A549 (cell line): ENCODE data around the gene ZFP62. TPM values are rescaled to one million over a fixed set of nuclear protein-coding genes. Genes with fewer than 3 reads are reported as not detected.

Experiments
- ATAC-seq, 2 experiments: fragments of 200-7000 bp in 1 of 2; fragments of >200 bp in 1 of 2; cut with Nextera tagmentation in 1 of 2; cut with Tn5 transposase in 1 of 2; 3 replicates each; pipeline versions ENCODE4 v1.8.0 to v1.9.1; 2018 to 2020; ENCODE audit warnings: mild to moderate bottlenecking in 1 of 2, moderate library complexity in 1 of 2
- CTCF ChIA-PET: fragments of 300-600 bp; sonication (Branson Sonifier 250); formaldehyde crosslinking; extraction: SDS; loops from one replicate; lab custom pipeline; 2021; ENCODE audit warnings: antibody characterized with exemption, inconsistent platforms; lab: Yijun Ruan, JAX
- POLR2A ChIA-PET: fragments of 350-600 bp; formaldehyde crosslinking; extraction: SDS; loops from one replicate; lab custom pipeline; 2021; ENCODE audit warnings: antibody characterized with exemption, inconsistent platforms; lab: Yijun Ruan, JAX
- DNase-seq, 2 experiments: peaks; one replicate each; pipeline versions ENCODE4 v3.0.0 to v3.0.0-alpha.2; 2011 to 2016; ENCODE audit warnings: low read depth in 1 of 2, low spot score in 1 of 2
- FAIRE-seq: peaks from 2 replicates; lab custom pipeline; 2011; peaks lifted over from hg19 to GRCh38; lab: Jason Lieb, UNC
- H3K27ac ChIP-seq, 2 experiments: fragments of >200 bp; sonication (Bioruptor Twin); formaldehyde crosslinking; 3 replicates each; pipeline ENCODE4 v1.5.1; 2016 to 2017
- H3K4me1 ChIP-seq: fragments of >200 bp; sonication (Bioruptor Twin); formaldehyde crosslinking; 3 replicates; pipeline ENCODE4 v1.6.1; 2016
- H3K4me2 ChIP-seq: fragments of >200 bp; sonication (Bioruptor Twin); formaldehyde crosslinking; 3 replicates; pipeline ENCODE4 v1.6.1; 2016
- H3K4me3 ChIP-seq: fragments of >200 bp; sonication (Bioruptor Twin); formaldehyde crosslinking; 3 replicates; pipeline ENCODE4 v1.5.1; 2016
- H3K9me3 ChIP-seq: fragments of >200 bp; sonication (Bioruptor Twin); formaldehyde crosslinking; 3 replicates; pipeline ENCODE4 v1.6.1; 2016
- ATOH8 ChIP-seq: fragments of 250-450 bp; sonication (Bioruptor Pico); IDR thresholded peaks from 2 replicates; pipeline ENCODE4 v1.5.0; 2020; ENCODE audit warnings: low read depth, mild to moderate bottlenecking, moderate library complexity
- BHLHE40 ChIP-seq: IDR thresholded peaks from 2 replicates; pipeline ENCODE4 v1.6.1; 2012; ENCODE audit warnings: low read depth, low read length, inconsistent platforms
- CBX8 ChIP-seq: fragments of 200-600 bp; sonication (generic); IDR thresholded peaks from 2 replicates; pipeline ENCODE4 v1.6.1; 2016
- CTCF ChIP-seq: fragments of >200 bp; sonication (Bioruptor Twin); formaldehyde crosslinking; IDR thresholded peaks from 3 replicates; pipeline ENCODE4 v1.5.1; 2016
- E2F6 ChIP-seq: IDR thresholded peaks from 2 replicates; pipeline ENCODE4 v1.6.1; 2012; ENCODE audit warnings: low read depth, borderline replicate concordance
- ELK1 ChIP-seq: fragments of 150-350 bp; IDR thresholded peaks from 2 replicates; pipeline ENCODE4 v1.6.1; 2014; ENCODE audit warnings: low read depth, mild to moderate bottlenecking, low read length
- EP300 ChIP-seq, 2 experiments: fragments of >200 bp; sonication (Bioruptor Twin); formaldehyde crosslinking; IDR thresholded peaks; 2 replicates in 1 of 2; 3 replicates in 1 of 2; pipeline ENCODE4 v1.6.1; 2016 to 2017
- FOSL2 ChIP-seq, 2 experiments: fragments of 450-650 bp in 1 of 2; fragments of >200 bp in 1 of 2; sonication (Bioruptor Twin) in 1 of 2; formaldehyde crosslinking; IDR thresholded peaks; 2 replicates each; pipeline versions ENCODE4 v1.5.0 to v1.6.1; 2016 to 2020; ENCODE audit warnings: mild to moderate bottlenecking in 1 of 2, moderate library complexity in 1 of 2
- GATA3 ChIP-seq: IDR thresholded peaks from 2 replicates; pipeline ENCODE4 v1.6.1; 2012; ENCODE audit warnings: borderline replicate concordance
- HDAC2 ChIP-seq: fragments of 200-600 bp; sonication (generic); IDR thresholded peaks from 2 replicates; pipeline ENCODE4 v1.6.1; 2016
- HEYL ChIP-seq: fragments of 250-450 bp; sonication (Bioruptor Pico); IDR thresholded peaks from 2 replicates; pipeline ENCODE4 v1.8.0; 2021; ENCODE audit warnings: mild to moderate bottlenecking, moderate library complexity
- JUNB ChIP-seq: fragments of >200 bp; sonication (Bioruptor Twin); formaldehyde crosslinking; IDR thresholded peaks from 2 replicates; pipeline ENCODE4 v1.6.1; 2016
- KDM5A ChIP-seq: fragments of 200-600 bp; sonication (generic); IDR thresholded peaks from 2 replicates; pipeline ENCODE4 v1.6.1; 2016; ENCODE audit warnings: antibody characterized with exemption, mild to moderate bottlenecking
- NFE2L2 ChIP-seq: fragments of 150-350 bp; conservative IDR thresholded peaks from 2 replicates; pipeline ENCODE4 v1.6.1; 2014; ENCODE audit warnings: low read length
- NPAS2 ChIP-seq: fragments of 250-450 bp; sonication (Bioruptor Pico); IDR thresholded peaks from 2 replicates; pipeline ENCODE4 v1.8.0; 2022; ENCODE audit warnings: mild to moderate bottlenecking, moderate library complexity, borderline replicate concordance
- POLR2AphosphoS2 ChIP-seq: conservative IDR thresholded peaks from 2 replicates; pipeline ENCODE4 v1.6.1; 2012; ENCODE audit warnings: low read length, improper control_type of control experiment, inconsistent platforms
- RAD21 ChIP-seq, 2 experiments: fragments of >200 bp in 1 of 2; sonication (Bioruptor Twin) in 1 of 2; formaldehyde crosslinking in 1 of 2; IDR thresholded peaks in 1 of 2; conservative IDR thresholded peaks in 1 of 2; 2 replicates in 1 of 2; 3 replicates in 1 of 2; pipeline ENCODE4 v1.6.1; 2012 to 2018; ENCODE audit warnings: inconsistent platforms in 1 of 2
- RFX5 ChIP-seq: fragments of 450-650 bp; IDR thresholded peaks from 2 replicates; pipeline ENCODE4 v1.7.1; 2014; ENCODE audit warnings: antibody characterized with exemption, mild to moderate bottlenecking, moderate library complexity
- USF2 ChIP-seq: fragments of 450-650 bp; IDR thresholded peaks from 2 replicates; pipeline ENCODE4 v1.6.1; 2014; ENCODE audit warnings: antibody characterized with exemption
- WGBS: methylation state at CpG from one replicate; pipeline ENCODE4 v1.1.6; 2017; ENCODE audit errors: missing lambda C conversion rate; 5-methylcytosine and 5-hydroxymethylcytosine counted together
- polyA plus RNA-seq, 4 experiments: library from polyadenylated mRNA; depleted of rRNA in 3 of 4; stranded (reverse); fragments of >200 nt; fragmentation: RNase III in 1 of 4; extraction: RNeasy Plus Mini Kit Qiagen cat#74134 plus additional on column Dnase treatment in 1 of 4; gene quantifications; 2 replicates in 3 of 4; 3 replicates in 1 of 4; pipeline ENCODE4 v1.2.3, GENCODE V29; 2011 to 2017
- TF ChIP-seq, protein P1 (sequence below): fragments of 250-450 bp; sonication (Bioruptor Pico); IDR thresholded peaks from 2 replicates; pipeline ENCODE4 v1.5.0; 2021; ENCODE audit warnings: mild to moderate bottlenecking, moderate library complexity, borderline replicate concordance
- TF ChIP-seq, protein P2 (sequence below): fragments of 200-600 bp; sonication (generic); IDR thresholded peaks from 2 replicates; pipeline ENCODE4 v1.6.1; 2016; ENCODE audit warnings: antibody characterized with exemption, mild to moderate bottlenecking, moderate library complexity

Gene ZFP62
- polyA plus RNA-seq, 2 of the 4 experiments (the other 2 are of a cell fraction), result 13.9 to 23.4 TPM

DNA sequence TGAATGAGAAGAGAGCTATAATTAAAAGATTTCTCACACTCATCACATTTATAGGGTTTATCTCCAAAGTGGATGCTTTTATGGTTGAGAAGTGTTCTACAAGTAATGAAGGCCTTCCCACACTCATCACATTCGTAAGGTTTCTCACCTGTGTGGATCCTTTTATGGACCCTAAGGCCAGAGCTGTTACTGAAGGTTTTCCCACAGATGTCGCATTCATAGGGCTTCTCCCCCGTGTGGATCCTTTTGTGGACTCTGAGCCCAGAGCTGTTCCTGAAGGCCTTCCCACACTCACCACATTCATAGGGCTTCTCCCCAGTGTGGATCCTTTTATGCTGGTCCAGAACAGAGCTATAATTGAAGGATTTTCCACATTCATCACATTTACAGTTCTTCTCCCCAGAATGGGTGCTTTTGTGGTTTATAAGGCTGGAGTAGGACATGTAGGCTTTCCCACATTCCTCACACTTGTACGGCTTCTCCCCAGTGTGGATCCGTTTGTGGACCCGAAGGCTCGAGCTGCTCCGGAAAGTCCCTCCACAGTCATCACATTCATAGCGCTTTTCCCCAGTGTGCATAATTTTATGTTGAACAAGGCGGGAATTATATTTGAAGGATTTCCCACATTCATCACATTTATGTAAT lies 10.5 kb downstream of the ZFP62 start:
- ATAC-seq, result no peak
- CTCF ChIA-PET, result interaction anchor here (1.1 to 3.5 kb wide), 3 partner anchors 12 to 37 kb away, joined by 4 to 14 read pairs (median 4); no protein-coding TSS in a partner anchor

GRCh38 chr5:180849827-180850226 lies 11.2 kb downstream of the ZFP62 start:
- TF ChIP-seq KDM5A (no peak), USF2 (no peak), POLR2AphosphoS2 (no peak), NFE2L2 (no peak), JUNB (no peak), CTCF (no peak), ELK1 (no peak), EP300 (IDR thresholded peaks at IDR 0.05) (no peak), HDAC2 (no peak), GATA3 (no peak), RFX5 (no peak), RAD21 (conservative IDR thresholded peaks at IDR 0.05 in 1 of 2, IDR thresholded peaks at IDR 0.05 in 1 of 2) (no peak), FOSL2 (IDR thresholded peaks at IDR 0.05) (no peak), FOSL2 (CRISPR knock-in tag; IDR thresholded peaks at IDR 0.05) (no peak), E2F6 (no peak), BHLHE40 (no peak), HEYL (CRISPR knock-in tag) (no peak), ATOH8 (CRISPR knock-in tag) (no peak), NPAS2 (CRISPR knock-in tag) (no peak)
- TF ChIP-seq, protein P1, sequence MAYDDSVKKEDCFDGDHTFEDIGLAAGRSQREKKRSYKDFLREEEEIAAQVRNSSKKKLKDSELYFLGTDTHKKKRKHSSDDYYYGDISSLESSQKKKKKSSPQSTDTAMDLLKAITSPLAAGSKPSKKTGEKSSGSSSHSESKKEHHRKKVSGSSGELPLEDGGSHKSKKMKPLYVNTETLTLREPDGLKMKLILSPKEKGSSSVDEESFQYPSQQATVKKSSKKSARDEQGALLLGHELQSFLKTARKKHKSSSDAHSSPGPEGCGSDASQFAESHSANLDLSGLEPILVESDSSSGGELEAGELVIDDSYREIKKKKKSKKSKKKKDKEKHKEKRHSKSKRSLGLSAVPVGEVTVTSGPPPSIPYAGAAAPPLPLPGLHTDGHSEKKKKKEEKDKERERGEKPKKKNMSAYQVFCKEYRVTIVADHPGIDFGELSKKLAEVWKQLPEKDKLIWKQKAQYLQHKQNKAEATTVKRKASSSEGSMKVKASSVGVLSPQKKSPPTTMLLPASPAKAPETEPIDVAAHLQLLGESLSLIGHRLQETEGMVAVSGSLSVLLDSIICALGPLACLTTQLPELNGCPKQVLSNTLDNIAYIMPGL, result no peak
- TF ChIP-seq, protein P2, sequence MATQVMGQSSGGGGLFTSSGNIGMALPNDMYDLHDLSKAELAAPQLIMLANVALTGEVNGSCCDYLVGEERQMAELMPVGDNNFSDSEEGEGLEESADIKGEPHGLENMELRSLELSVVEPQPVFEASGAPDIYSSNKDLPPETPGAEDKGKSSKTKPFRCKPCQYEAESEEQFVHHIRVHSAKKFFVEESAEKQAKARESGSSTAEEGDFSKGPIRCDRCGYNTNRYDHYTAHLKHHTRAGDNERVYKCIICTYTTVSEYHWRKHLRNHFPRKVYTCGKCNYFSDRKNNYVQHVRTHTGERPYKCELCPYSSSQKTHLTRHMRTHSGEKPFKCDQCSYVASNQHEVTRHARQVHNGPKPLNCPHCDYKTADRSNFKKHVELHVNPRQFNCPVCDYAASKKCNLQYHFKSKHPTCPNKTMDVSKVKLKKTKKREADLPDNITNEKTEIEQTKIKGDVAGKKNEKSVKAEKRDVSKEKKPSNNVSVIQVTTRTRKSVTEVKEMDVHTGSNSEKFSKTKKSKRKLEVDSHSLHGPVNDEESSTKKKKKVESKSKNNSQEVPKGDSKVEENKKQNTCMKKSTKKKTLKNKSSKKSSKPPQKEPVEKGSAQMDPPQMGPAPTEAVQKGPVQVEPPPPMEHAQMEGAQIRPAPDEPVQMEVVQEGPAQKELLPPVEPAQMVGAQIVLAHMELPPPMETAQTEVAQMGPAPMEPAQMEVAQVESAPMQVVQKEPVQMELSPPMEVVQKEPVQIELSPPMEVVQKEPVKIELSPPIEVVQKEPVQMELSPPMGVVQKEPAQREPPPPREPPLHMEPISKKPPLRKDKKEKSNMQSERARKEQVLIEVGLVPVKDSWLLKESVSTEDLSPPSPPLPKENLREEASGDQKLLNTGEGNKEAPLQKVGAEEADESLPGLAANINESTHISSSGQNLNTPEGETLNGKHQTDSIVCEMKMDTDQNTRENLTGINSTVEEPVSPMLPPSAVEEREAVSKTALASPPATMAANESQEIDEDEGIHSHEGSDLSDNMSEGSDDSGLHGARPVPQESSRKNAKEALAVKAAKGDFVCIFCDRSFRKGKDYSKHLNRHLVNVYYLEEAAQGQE, result no peak
- TF ChIP-seq, all 56 proteins: peak for 0
- POLR2A ChIA-PET, result interaction anchor here (1.7 kb wide), 1 partner anchor 39 kb away, joined by 3 read pairs; no protein-coding TSS in a partner anchor
- FAIRE-seq (no peak), DNase-seq (no peak), ATAC-seq (no peak)
- Histone ChIP-seq H3K9me3 (peaks cover 94% of the 10 kb centered on the region), H3K4me2 (no peak overlapping the region), H3K27ac (no peak overlapping the region), H3K4me3 (no peak overlapping the region), H3K4me1 (no peaks in the 10 kb centered on the region)
- CTCF ChIA-PET, result interaction anchor here (2.0 to 3.5 kb wide), 2 partner anchors 11 to 37 kb away, joined by 4 to 14 read pairs; no protein-coding TSS in a partner anchor
- WGBS, result 67% methylated on average over 4 of the region's 4 CpGs

More for the DNA sequence above, 10.5 kb downstream of the ZFP62 start:
- FAIRE-seq, result no peak
- no peak overlapping the region for H3K4me2 ChIP-seq
- peaks cover 94% of the 10 kb centered on the region for H3K9me3 ChIP-seq
- H3K4me1 ChIP-seq, result no peaks in the 10 kb centered on the region
- 97% methylated on average over 10 of the region's 10 CpGs for whole genome bisulfite sequencing
- no peak overlapping the region for H3K4me3 ChIP-seq
- TF ChIP-seq NFE2L2 (no peak), CBX8 (no peak)
- peak in 1 of 2 experiments; percentile 24 for DNase-seq
- POLR2A ChIA-PET, result interaction anchor here (0.9 to 1.7 kb wide), 3 partner anchors 8 to 40 kb away, joined by 3 read pairs; no protein-coding TSS in a partner anchor
- H3K27ac ChIP-seq, result no peak overlapping the region
